Hepatocyte (in vitro differentiated cells): ENCODE data around the gene MB.

Experiments
- EZH2 ChIP-seq: fragments of 200-600 bp; sonication (generic); IDR thresholded peaks from 2 replicates; pipeline ENCODE4 v1.6.1; 2016; ENCODE audit warnings: antibody characterized with exemption, mild to moderate bottlenecking, borderline replicate concordance
- EZH2phosphoT487 ChIP-seq: fragments of 200-600 bp; sonication (generic); IDR thresholded peaks from one replicate; pipeline ENCODE4 v1.6.1; 2018; ENCODE audit warnings: antibody characterized with exemption, mild to moderate bottlenecking, low read depth, moderate library complexity; ENCODE audit not compliant: unreplicated experiment, severe bottlenecking
- TF ChIP-seq, protein P1 (sequence below): fragments of 200-600 bp; sonication (generic); IDR thresholded peaks from 2 replicates; pipeline ENCODE4 v1.5.1; 2016; ENCODE audit warnings: antibody characterized with exemption, mild to moderate bottlenecking; ENCODE audit not compliant: poor library complexity

DNA sequence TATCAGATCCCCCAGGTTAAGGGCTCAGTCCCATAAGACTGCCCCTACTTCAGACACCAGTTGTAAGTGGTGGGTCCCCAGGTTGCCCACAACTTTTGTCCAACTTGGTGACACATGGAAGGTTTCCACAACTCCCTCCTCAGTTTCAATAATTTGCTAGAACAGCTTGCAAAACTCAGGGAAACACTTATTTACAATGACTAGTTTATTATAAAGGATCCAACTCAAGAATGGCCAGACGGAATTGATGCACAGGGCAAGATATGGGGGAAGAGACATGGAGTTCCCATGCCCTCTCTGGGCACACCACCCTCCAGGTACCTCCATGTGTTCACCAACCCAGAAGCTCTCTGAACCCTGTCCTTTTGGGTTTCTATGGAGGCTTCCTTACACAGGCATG lies 36.7 kb upstream of the MB start:
- TF ChIP-seq, protein P1, sequence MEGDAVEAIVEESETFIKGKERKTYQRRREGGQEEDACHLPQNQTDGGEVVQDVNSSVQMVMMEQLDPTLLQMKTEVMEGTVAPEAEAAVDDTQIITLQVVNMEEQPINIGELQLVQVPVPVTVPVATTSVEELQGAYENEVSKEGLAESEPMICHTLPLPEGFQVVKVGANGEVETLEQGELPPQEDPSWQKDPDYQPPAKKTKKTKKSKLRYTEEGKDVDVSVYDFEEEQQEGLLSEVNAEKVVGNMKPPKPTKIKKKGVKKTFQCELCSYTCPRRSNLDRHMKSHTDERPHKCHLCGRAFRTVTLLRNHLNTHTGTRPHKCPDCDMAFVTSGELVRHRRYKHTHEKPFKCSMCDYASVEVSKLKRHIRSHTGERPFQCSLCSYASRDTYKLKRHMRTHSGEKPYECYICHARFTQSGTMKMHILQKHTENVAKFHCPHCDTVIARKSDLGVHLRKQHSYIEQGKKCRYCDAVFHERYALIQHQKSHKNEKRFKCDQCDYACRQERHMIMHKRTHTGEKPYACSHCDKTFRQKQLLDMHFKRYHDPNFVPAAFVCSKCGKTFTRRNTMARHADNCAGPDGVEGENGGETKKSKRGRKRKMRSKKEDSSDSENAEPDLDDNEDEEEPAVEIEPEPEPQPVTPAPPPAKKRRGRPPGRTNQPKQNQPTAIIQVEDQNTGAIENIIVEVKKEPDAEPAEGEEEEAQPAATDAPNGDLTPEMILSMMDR: no peak
- no peak for TF ChIP-seq EZH2
- TF ChIP-seq EZH2phosphoT487: no peak
